GM21390 (cell line): ENCODE measurements around the gene MACROH2A1.

Experiments
- ATAC-seq: cut with Tn5 transposase; IDR thresholded peaks from one replicate; pipeline ENCODE4 v1.9.1; 2021; ENCODE audit not compliant: unreplicated experiment

The MACROH2A1 gene

DNA sequence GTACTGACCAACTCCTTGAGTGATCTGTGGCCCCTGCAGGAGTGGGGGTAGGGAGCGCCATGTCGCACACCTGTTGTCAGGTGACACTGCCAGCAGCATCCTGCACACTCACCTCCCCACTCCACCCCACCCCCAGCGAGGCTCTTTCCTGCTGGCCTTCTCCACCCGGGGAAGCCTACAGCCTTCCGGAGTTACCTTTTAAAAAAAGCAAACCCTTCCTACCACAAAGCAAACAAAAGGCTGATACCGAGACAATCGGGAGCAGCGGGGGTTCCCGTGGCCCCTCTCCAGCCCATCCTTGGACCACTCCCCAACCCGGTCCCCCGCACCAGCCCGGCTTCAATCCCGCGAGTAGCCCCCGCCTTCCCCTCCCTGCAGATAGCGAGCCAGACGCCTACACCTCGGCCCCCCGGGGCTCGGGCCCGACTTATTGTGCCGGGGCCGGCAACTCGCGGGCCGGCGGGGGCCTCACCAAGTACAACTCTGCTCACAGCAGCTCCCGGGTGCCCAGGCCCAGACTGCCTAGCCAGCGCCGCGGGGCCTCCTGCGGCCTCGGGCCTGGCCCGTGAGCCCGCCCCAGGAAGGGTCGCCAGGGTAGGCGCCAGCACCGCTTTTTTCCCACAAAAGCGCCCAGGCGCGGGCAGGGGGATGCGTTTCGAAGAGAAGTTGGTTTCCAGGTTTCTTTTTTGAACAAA is 724 bp downstream of the MACROH2A1 start:
- ATAC-seq = peak; percentile 28

DNA sequence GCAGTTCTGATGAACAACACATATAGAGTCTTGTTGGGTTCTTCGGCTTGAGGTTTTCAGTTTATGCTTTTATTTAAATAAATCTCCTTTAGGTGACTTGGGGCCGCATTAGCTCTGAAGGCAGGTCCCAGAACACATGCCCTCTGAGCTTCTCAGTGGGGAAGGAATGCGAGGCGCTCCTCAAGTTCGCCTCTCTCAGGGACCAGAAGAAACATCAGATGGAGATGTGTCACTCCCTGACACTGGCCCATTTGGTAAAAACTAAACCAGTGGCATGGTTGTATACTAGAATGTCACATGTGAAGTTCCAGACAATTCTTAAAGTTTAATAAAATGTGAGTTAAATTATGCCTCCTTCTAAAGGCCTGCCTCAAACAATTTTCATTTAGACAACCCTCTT is 1.9 kb downstream of the MACROH2A1 start:
- ATAC-seq = no peak

DNA sequence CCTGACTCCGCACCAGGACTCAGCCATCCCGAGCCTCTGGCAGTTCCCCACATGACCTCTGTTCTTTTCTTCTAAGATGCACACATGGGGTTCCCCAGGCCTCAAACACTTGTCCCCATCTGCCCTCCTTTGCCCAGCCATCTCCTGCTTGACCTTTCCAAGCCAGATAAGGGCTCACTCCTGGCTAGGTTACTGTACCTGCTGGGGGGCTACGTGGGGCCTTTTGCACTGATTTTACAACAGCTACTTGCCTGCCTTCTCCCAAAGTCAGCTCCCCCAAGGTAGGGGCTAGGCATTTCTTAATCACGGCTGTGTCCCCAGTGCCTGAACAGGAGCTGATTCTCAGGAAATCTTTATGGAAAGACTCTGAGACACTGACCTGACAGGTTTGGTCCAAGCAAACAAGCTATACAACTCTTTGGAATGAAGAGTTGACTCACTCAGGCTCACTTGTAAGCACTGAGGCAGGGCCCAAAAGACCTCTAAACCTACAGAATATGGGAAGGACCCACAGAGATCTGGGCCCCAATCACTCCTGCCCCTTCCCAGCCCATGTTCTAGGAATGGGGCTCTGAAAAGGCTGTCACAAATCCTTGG is 2.5 kb downstream of the MACROH2A1 start:
- ATAC-seq = no peak

DNA sequence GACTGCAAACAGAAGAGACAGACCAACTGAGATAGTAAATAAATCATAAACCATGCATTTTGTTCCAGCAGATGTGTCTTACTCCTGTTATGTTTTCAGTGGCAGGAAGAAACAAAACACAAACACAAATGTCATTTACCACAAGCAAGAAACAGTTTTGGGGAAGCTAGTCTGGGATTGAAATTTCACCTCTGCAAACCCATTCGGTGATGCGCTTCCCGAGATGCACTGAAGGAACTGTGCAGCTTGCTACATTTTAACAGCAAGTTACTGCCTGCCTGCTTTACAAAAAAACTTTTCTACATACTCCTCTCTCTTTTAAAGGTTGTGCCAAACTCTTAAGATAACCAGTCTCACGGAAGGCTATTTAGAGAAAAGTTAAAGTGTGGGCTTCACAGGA is 3.2 kb downstream of the MACROH2A1 start:
- ATAC-seq = no peak

DNA sequence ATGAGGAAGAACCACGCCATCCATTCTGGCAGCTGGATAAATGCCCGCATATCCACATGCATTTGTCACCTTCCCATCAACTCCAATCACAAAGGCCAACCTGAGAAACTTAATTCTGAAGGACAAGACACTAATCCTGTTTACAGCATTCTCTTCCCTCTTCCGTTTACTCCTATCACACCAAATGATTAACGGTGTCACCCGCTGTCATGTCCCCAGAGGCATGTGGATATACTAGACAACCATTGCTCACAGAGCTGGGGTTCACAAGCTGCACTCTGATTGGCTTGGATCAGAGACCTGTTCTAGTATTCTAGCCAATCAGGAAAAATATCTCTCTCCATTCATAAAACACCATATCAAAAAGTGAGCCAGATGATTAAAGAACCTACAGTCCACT is 3.6 kb downstream of the MACROH2A1 start:
- no peak for ATAC-seq

DNA sequence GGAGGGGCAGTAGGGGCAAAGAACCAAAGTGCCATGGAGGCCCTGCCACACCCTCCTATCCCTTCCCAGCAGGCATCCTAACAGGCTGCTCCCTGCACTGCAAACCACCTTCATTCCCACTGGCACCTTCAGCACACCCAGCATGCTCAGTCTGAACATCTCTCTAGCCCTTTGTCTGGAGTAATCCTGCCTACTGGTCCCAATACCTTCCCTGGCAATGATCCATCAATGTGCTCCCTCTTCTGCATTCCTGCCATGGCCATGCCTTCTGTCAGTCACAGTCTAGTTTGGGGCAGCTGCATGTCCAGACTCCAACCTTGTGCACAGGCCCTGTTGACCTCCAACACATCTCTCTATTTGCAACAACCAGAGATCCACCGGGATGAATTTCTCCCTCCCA is 4.9 kb downstream of the MACROH2A1 start:
- no peak for ATAC-seq

DNA sequence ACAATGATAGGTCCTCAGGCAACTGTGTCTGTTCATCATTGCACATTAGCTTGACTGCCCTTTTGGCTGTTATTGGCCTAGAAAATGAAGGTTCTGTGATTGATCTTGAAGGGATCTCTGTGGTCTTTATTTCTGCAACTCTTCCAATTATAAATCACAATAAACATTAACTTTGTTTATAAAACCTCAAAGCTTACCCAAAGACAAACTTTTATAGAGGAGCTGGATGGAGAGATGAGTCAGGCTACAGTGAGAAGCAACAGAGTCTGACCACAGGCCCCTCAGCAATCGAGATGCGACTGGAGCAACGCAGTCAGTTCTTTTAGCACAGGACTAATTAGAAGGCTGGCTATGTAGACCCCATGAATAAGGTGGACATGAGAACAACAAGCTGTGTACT is 5.3 kb downstream of the MACROH2A1 start:
- ATAC-seq = no peak

DNA sequence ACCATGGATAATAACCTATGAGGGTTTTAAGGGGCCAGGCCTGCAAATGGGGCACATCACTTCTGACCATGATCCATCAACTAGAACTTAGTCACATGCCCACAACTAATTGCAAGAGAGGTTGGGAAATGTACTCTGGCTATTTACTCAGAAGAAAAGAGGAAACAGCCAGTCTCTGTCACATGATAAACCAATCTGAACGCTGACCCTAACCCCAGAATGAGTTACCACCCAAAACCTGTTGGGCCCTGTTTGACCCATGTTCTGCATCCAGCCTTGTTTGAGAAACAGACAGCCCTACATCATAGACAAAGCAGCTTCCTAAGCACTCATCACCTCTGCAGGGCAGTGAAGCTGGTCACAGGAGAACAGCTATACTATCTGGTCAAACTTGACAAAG is 5.8 kb downstream of the MACROH2A1 start:
- ATAC-seq = no peak

DNA sequence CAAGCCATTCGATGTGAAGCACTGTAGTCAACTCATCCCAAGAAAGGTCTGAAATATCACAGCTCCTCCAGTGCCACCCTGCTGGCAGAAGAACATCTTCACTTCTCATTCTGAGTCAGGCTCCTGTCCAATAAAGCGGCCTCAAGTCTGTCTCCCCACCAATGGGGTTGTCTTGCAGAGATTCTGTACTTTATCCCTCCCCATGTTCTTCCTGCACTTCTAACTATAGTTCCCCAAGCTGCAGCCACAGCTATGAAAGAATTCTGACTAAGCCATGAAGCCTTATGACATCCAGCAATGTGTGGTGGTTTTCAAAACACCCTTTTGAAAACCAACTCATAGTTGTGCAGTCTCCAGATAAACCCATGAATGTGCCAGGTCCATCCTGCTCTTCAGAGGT is 6.8 kb downstream of the MACROH2A1 start:
- no peak for ATAC-seq

DNA sequence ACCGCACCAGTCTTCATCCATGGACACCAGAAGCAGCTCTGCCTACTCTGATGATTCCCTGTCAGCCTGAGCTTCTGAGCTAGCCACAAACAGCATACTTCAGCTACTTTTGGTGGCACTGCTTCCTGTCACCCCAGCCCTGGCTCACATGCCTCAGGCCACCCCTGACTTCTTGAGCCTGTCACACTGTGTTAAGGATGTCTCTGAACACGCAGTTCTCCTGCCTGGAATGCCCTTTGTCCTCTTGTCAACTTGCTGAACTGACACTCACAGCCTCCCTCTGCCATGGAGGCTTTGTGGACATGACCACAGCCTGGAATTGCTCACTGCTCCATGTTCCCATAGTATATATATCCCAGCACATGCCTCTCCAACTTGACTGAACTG is 7.2 kb downstream of the MACROH2A1 start:
- ATAC-seq = no peak

DNA sequence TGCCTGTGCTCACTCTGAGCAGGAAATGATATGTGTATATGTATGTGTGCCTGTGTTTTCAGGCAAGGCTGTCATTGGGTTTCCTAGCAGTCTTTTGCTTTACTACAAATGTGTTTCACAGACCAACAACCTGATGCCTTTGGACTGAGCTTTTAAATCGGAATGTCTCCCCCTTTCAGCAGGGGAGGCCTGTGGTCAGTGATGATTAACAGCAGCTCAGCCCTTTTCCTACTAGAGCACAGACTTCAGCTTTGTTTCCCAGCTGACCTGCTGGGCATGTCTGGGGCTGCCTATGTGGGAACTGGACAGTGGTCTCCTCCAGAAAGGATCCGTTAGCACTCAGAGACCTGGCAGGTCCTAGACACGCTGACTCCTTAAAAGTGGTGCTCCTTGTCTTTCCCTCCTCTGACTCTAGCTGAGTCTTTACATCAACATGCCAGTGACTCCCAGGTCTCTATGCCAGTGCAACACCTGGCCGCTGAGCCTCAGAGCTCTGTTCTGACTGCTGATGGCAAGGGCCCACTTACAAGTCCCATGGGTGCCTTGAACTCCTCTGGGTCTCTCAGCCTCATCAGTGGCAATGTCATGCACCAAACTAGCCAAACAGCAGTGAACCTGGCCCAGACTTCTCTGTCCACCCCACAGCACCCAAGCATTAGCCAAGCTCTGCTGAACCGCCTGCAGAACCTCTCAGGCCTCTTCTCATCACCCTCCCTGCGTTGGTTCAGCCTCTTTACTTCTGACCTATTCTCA is 7.7 kb downstream of the MACROH2A1 start:
- no peak for ATAC-seq

DNA sequence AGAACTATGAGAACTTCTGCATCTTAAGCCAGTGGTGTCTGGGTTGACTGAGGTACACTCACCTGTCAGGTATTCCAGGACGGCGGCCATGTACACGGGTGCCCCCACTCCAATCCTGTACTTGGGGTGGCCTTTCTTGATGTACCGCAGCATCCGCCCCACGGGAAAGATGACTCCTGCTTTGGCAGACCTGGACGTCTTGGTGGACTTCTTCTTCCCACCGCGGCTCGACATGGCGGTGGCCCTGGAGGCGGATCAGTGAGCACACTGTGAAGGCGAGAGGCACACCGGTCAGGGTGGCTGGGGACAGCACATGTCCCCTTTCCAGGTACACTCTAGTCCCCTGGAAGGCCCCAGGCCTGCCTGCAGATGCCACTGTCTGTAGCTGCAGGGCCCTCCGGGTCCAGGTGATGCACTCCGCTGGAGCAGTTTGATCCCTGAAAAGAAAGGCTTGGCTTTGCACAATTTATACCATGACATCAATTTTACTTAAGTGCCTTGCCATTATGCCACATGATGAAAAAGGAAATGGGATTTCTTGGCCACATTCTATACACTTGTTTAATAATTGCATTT is 10.1 kb downstream of the MACROH2A1 start:
- no peak for ATAC-seq

DNA sequence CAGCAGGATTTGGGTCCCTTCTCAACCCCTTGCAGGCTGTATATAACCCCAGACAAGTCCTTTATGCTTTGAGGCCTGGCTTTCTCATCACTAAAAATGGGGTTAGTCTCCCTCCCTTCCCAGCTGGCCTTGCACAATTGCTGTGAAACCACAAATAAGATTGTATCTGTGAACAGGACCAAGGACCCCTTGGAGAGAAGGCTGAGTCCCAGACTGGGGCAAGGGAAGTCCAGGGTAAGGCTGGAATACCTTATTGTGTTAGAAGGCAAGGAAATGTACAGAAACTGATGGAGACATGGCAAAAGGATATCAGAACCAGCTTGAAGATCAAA is 11.4 kb downstream of the MACROH2A1 start:
- no peak for ATAC-seq

DNA sequence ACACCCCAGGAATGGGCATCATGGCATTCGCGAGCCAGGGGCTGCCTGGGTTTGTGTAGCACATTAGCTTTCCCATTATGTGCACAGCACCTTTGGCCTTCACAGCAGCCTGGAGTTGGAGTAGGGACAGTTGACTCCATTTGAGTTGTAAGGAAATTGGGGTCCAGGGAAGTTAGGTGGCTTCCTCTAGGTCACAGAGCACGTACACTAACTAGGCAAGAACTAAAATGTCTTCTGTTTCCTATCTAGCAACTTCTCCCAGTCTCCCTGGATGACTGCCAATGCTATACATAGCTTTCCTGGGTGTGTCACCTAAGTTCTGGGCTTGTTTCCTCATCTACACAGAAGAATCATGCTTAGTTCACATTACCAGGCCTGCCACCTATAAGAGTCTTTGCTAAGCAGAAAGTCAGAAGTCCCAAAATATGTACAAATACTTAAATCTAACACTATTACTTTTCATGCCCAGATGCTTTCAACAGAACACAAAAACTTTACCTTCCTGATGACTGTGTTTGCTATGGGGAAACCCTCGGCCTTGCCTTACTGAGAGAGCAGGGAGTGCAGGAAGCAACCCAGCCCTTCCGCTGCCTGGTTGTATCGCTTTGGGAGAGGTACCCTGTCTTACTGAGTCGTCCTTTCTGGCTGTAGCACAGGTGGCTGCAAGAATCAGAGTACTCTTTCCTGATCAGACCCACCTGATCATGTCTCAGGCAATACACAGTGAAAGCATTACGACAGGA is 12.0 kb downstream of the MACROH2A1 start:
- ATAC-seq = no peak

DNA sequence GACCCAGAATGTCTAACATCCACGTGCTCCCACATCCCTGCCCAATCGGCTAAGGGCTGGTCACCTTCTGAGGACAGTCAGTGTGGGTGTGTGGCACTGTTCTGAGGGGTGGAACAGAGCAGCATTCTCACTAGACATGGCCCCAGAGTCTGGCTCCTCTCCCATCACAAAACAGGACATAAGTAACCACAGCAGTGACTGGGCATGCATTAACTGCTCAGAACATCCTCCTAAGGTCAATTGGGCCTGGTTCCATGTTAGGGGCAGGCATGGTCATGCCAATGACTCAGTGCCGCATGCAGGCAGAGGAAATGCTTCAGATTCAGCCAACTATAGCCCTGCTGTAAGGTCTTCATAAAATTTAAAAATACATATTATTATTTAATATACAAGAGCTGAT is 12.9 kb downstream of the MACROH2A1 start:
- no peak for ATAC-seq

DNA sequence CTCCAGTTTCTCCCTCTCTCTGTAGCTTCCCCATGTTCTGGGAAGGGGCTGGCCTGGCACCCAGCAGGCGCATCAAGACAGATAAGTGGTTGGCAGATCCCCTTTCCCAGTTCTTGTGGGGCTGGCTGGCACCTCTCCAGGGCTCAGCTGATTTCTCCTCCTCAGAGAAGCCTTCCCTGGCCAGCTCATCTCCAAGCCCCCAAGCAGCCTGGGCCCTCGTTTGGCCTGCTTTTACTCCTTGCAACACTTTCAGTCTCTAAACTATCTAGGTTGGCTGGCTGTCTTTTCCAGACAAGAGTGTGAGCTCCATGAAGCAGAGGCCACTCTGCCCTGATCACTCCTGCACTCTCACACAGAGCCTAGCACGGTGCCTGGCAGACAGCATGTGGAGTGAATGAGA is 13.5 kb downstream of the MACROH2A1 start:
- ATAC-seq = no peak

DNA sequence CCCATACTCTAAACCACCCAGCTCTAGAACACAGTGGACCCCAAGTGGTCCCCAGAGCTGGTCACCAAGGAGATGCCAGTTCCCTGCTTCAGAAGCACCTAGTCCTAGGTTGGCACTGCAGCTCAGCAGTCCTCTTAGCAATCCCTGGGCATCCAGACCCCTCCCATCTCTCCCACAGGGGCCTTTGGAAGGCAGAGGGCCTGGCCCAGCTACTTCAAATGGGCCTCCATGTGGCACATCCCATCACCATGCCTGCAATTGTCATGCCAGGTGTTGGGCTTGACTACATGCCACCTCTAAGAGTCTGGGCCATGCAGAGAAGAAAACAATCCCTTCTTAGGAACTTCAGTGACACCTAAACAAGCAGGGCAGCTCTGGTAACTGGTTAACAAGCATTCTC is 14.1 kb downstream of the MACROH2A1 start:
- no peak for ATAC-seq

DNA sequence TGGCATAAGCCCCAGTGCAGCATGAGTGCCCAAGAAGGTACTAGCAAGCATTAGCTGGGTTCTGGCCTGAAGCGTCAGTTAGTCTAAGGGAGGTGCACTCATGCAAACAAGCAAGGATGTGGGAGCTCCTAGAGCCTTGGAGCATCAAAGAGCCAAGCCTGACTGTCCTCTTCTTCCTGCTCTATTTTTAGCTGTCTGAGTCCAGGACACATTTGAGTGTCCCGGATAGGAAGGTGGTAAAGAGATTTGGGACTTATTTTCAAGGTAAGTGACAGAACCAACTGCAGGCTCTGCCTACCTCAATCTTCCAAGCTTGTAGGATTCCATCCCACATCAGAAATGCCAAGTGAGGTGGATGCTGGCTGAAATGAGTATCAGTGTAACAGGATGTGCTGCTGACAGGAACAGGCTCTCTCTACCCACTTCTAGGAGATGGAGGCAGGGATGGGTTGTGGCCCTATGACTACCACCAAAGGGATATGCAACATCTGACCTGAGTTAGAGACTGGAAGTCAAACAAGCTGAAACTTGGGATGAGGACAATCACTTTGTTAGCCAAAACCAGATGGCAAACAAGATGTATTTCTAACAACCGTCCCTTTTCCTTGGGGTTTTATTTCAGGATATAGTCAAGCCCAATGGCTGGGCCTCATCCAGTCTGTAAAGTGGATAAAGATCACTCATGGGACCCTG is 15.1 kb downstream of the MACROH2A1 start:
- no peak for ATAC-seq

DNA sequence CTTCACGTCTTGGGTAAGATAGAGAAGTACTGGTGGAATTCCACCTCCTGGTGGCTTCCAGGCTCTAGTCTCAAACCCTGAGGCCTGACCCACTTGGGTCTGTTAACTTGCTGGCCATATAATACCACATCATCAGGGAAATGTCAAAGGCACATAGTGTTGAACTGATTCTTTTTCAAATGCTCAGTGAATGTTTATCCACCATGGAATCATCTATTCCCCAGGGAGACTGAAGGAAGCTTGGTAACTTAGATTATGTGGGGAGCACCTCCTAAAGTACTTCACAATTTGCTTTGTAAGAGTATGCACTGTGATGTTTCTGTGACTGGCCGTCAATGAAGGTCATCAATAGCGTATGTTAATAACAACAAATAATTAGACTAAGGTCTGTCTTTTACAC is 16.1 kb downstream of the MACROH2A1 start:
- ATAC-seq = no peak

DNA sequence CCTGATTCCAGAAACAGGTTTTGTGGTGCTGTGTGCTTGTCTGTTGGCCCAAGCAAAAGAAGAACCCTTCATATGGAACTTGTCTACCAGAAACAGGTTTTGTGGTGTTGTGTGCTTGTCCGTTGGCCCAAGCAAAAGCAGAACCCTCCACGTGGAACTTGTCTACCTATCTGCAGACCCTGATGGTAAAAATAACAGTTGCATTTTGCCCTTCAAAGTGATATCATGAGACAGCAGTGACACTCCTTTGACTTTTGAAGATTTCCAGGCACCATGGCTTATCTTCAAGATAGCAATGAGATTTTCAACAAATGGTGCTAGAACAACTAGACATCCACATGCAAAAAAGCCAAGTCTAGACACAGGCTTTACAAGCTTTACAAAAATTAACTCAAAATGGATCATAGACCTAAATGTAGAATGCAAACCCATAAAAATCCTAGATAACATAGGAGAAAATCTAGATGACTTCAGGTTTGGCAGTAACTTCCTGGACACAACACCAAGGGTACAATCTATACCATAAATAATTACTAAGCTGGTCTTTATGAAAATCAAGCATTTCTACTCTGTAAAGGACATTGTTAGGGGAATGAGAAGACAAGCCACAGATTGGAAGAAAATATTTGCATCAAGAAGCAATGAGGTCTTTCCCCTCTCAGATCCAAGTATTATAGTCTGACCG is 16.8 kb downstream of the MACROH2A1 start:
- no peak for ATAC-seq
